HFFc6 (cell line): Measurements from ENCODE around the gene ESPNL. TPM values are rescaled to one million over a fixed set of nuclear protein-coding genes. Genes with fewer than 3 reads are reported as not detected.

Source experiments
- DNase-seq: peaks from one replicate; pipeline ENCODE4 v3.0.0-alpha.2; 2018
- H3K27ac Mint-ChIP-seq: 2 replicates; pipeline ENCODE4 v1.8.0; 2020; ENCODE audit warnings: mild to moderate bottlenecking, mixed read lengths
- H3K27me3 Mint-ChIP-seq: 2 replicates; pipeline ENCODE4 v1.8.0; 2021; ENCODE audit warnings: mild to moderate bottlenecking, moderate library complexity, mixed read lengths; ENCODE audit not compliant: insufficient read depth
- H3K36me3 Mint-ChIP-seq: 2 replicates; pipeline ENCODE4 v1.8.0; 2021; ENCODE audit warnings: low read depth, mixed read lengths
- H3K4me1 Mint-ChIP-seq: 2 replicates; pipeline ENCODE4 v1.8.0; 2020; ENCODE audit warnings: low read depth, mixed read lengths
- H3K4me3 Mint-ChIP-seq: 2 replicates; pipeline ENCODE4 v1.8.0; 2020; ENCODE audit warnings: mild to moderate bottlenecking, moderate library complexity, mixed read lengths
- H3K9me3 Mint-ChIP-seq: 2 replicates; pipeline ENCODE4 v1.8.0; 2020; ENCODE audit warnings: mild to moderate bottlenecking, mixed read lengths
- total RNA-seq, 6 experiments: library from RNA; stranded (reverse); fragmentation: NEBNext Ultra II Directional; extraction: Animal tissue kit (Norgen Biotek cat#: 25700); gene quantifications; 2 replicates in 1 of 6; 3 replicates in 5 of 6; pipeline ENCODE4 v1.2.3, GENCODE V29; 2021
- TF ChIP-seq, protein P1 (sequence below): fragments of 200-600 bp; sonication (generic); IDR thresholded peaks from 2 replicates; pipeline ENCODE4 v1.5.0; 2021; ENCODE audit warnings: antibody characterized with exemption, mild to moderate bottlenecking

The ESPNL gene
- total RNA-seq, 6 experiments from 2014 or later: 1.0 to 3.0 (median 2.6) TPM

- peaks cover 11% of the 10 kb centered on the region for H3K36me3 Mint-ChIP-seq
- H3K4me1 Mint-ChIP-seq: peaks cover 22% of the 10 kb centered on the region
- no peaks in the 10 kb centered on the region for H3K9me3 Mint-ChIP-seq
- H3K4me3 Mint-ChIP-seq: no peak overlapping the region
- no peak for DNase-seq
- TF ChIP-seq, protein P1, sequence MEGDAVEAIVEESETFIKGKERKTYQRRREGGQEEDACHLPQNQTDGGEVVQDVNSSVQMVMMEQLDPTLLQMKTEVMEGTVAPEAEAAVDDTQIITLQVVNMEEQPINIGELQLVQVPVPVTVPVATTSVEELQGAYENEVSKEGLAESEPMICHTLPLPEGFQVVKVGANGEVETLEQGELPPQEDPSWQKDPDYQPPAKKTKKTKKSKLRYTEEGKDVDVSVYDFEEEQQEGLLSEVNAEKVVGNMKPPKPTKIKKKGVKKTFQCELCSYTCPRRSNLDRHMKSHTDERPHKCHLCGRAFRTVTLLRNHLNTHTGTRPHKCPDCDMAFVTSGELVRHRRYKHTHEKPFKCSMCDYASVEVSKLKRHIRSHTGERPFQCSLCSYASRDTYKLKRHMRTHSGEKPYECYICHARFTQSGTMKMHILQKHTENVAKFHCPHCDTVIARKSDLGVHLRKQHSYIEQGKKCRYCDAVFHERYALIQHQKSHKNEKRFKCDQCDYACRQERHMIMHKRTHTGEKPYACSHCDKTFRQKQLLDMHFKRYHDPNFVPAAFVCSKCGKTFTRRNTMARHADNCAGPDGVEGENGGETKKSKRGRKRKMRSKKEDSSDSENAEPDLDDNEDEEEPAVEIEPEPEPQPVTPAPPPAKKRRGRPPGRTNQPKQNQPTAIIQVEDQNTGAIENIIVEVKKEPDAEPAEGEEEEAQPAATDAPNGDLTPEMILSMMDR: no peak
- H3K27me3 Mint-ChIP-seq: peaks cover 2% of the 10 kb centered on the region
- H3K27ac Mint-ChIP-seq: 0 out of 2 replicates have a peak overlapping the region, but pooled peaks have one; percentile 9
These were observed 64.8 kb downstream of the ESPNL start for GRCh38 chr2:238164906-238165287.

GRCh38 chr2:238165288-238165921 lies 65.3 kb downstream of the ESPNL start:
- peaks cover 2% of the 10 kb centered on the region for H3K27me3 Mint-ChIP-seq
- H3K4me3 Mint-ChIP-seq: no peak overlapping the region
- no peak for DNase-seq
- no peaks in the 10 kb centered on the region for H3K9me3 Mint-ChIP-seq
- H3K27ac Mint-ChIP-seq: 0 out of 2 replicates have a peak overlapping the region, but pooled peaks have one; percentile 9
- peaks cover 15% of the 10 kb centered on the region for H3K36me3 Mint-ChIP-seq
- H3K4me1 Mint-ChIP-seq: peaks cover 27% of the 10 kb centered on the region
- TF ChIP-seq, protein P1: no peak

- H3K27ac Mint-ChIP-seq: no peak overlapping the region
- peaks cover 40% of the 10 kb centered on the region for H3K4me1 Mint-ChIP-seq
- no peak for DNase-seq
- peaks cover 2% of the 10 kb centered on the region for H3K27me3 Mint-ChIP-seq
- peaks cover 22% of the 10 kb centered on the region for H3K36me3 Mint-ChIP-seq
- TF ChIP-seq, protein P1: no peak
- H3K4me3 Mint-ChIP-seq: no peak overlapping the region
- H3K9me3 Mint-ChIP-seq: no peaks in the 10 kb centered on the region
These were observed 66.5 kb downstream of the ESPNL start for GRCh38 chr2:238166391-238167343.

- H3K4me3 Mint-ChIP-seq: no peak overlapping the region
- H3K36me3 Mint-ChIP-seq: peaks cover 29% of the 10 kb centered on the region
- H3K27ac Mint-ChIP-seq: no peak overlapping the region
- peaks cover 2% of the 10 kb centered on the region for H3K27me3 Mint-ChIP-seq
- peaks cover 47% of the 10 kb centered on the region for H3K4me1 Mint-ChIP-seq
- TF ChIP-seq, protein P1: no peak
- DNase-seq: no peak
- H3K9me3 Mint-ChIP-seq: no peaks in the 10 kb centered on the region
These were observed 67.2 kb downstream of the ESPNL start for GRCh38 chr2:238167344-238167715.

DNA sequence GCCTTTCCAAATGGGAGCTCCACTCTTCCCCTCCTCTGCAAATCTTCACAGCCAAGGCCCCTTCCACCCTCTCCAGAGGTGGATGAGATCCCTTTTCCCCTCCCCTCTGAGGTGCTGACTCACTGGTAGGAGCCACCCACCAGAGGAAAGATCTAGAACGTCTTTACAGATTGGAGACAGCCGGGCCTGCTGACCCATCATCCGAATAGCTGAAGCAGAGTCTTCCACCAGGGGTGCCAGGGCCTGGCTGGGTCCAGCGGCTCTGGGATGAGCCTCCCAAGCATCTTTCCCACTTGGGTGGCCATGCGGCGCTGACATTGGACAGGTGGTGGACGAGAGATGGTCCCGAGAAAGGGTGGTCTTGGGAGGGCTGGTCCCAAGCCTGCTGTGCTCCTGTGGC lies 67.6 kb downstream of the ESPNL start:
- DNase-seq: no peak
- Mint-ChIP-seq H3K27me3 (peaks cover 2% of the 10 kb centered on the region; the same call in 1 of the 2 replicates), H3K27ac (peak overlapping the region; percentile 21; the same call in 1 of the 2 replicates), H3K36me3 (peaks cover 31% of the 10 kb centered on the region), H3K4me1 (peaks cover 51% of the 10 kb centered on the region), H3K4me3 (no peak overlapping the region), H3K9me3 (no peaks in the 10 kb centered on the region)
- TF ChIP-seq, protein P1: no peak
